GM12874 (cell line): ENCODE data around the gene MAN2B1.

ENCODE experiments used
- CTCF ChIP-seq: IDR thresholded peaks from 2 replicates; pipeline ENCODE4 v1.5.1; 2011; ENCODE audit warnings: low read depth, mild to moderate bottlenecking, control low read depth, low read length, moderate library complexity; ENCODE audit not compliant: insufficient read depth

The MAN2B1 gene

DNA sequence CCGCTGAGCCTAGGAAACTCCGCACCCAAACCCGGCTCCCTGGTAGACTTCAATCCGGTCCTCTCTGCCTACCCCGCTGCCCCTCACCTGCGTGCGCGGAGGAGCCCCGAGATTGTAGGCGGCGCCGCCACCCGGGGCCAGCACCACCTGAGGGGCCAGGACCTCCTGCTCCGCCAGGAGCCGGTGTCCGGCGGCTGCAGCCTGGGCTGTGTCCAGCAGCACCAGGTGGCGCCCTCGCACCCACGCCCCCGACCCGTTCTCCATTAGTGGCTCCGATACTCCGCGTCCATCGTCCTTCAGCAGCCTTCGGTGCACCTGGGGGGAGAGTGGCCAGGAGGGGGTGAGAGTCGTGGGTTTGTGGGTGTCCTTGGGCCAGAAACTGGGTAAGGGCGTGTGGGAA is 18.5 kb downstream of the MAN2B1 start:
- no peak for TF ChIP-seq CTCF

- no peak for TF ChIP-seq CTCF
Observed at GRCh38 chr19:12647490-12648071, 19.0 kb downstream of the MAN2B1 start.

DNA sequence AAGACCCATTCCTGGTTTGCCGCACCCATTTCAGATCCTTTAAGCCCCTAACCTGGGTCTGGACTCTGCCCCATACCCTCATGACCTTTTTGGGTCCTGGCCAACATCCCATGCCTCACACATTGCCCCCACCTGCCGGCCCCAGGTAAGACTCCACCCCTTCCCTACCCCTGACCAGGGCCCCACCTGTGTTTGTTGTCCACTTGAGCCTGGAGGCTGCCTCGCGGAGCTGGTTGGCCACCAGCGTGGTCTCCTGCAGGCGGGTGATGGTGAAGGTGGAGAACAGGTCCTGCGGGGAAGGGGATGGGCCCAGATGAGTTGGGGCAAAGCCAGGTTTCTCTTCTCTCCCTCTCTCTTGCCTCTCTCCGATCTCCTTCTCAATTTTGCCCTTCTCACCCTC is 19.5 kb downstream of the MAN2B1 start:
- no peak for TF ChIP-seq CTCF

DNA sequence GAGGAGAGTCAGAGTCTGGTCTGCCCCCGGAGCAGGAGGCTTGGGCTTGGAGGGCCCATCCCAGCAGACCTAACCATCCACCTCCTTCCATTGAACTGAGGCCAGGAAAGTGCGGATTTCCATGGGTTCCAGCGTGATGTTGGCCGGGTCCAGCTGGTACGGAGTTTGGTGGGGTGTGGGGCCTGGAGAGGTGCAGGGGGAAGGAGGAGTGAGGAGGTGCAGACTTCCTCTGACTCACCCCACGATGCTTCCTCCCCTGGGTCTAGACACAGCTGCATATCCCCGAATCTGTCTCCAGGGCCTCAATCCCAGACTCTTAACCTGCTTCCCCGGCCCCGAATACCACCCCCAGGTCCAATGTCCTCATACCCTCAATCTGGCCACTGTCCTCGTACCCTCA is 20.0 kb downstream of the MAN2B1 start:
- no peak for TF ChIP-seq CTCF

GRCh38 chr19:12642506-12642905 is 24.0 kb downstream of the MAN2B1 start:
- TF ChIP-seq CTCF = no peak

DNA sequence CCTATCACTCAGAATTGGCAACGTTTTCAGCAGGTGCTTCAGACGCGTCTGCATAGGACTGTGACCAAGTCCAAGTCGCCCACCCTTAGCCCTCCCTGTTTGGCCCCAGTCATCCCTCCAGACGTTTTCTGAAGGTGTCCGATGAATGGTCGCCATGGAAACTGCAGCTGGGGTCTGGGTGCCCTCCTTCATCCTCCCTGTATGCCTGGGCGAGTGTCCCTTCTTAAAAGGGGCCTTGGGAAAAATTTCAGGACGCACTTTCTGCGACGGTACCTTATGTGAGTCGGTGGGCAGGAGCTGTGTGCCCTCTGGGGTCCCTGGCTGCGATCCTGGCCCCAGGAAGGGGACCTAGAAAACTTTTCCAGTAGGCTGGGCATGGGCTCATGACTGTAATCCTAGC is 25.1 kb downstream of the MAN2B1 start:
- no peak for TF ChIP-seq CTCF

DNA sequence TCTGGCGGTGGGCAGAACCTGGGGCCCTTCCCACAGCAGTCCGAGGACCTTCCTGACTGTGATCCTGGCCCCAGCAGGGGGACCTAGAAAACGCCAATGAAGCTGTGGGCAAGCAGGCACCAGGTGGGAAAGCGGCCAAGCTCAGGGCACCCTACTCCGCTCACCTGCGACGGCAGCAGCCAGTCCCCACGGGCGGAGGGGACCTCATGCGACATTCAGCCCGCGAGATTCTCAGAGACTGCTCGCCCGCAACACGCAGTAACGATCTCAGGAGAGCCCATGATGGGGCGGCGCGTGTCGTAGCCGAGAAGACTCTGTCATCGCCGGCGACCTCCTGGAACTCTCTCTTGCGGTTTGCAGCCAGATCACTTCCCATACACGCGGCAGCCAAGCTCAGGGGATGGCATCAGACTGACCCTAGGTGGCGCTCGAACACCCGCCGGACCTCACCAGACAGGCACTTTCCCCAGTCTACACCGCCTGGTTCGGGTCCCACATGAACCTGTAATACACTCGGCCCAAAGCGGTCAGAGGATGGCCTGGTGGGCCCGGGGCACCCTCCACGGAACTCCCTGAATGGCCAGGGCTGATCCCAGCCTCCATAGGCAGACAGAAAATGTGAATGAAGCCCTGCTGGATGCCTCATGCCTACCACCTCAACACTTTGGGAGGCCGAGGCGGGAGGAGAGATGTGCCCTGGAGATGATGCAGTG is 26.5 kb downstream of the MAN2B1 start:
- peak; percentile 90 for TF ChIP-seq CTCF
